ENCODE results near the gene MROH2A.

Gene MROH2A

DNA sequence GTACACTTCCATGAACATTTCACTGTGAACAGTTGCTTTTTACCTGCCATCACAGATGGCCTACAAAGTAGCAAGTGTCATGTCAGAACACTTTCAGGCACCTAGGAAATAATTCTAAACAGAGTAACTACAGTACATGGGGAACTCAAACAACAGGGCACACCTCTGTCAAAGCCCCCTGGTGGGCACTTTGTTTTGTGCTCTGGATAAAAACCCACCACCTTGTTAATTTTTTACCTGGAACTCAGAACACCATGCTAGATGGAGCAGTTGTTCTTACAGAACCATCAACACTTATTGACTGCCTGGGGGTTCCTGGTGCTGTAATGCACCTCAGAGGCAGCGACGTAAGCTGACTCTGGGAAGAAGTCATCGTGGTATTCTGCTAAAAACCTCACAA lies 87.7 kb downstream of the MROH2A start:
- DNase-seq, result no peak

DNA sequence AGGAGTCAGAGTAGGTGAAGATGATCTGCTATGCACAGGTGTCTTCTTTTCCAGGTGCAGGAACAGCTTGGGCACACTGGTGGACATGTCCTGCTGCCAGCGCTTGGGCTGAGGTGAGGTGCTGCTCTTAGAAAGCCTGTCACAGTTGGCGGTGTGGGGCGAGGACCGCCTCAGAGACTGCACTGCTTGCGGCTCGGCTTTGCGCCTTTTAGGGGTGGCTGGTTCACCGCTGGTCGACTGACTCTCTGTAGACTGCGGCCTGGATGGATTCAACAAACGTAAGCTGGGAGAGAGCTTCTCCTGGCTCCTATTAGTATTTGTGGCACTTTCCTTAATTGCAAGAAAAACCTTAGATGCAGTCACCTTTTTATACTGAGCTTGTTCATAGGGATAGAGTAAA lies 88.3 kb downstream of the MROH2A start:
- DNase-seq, result no peak

DNA sequence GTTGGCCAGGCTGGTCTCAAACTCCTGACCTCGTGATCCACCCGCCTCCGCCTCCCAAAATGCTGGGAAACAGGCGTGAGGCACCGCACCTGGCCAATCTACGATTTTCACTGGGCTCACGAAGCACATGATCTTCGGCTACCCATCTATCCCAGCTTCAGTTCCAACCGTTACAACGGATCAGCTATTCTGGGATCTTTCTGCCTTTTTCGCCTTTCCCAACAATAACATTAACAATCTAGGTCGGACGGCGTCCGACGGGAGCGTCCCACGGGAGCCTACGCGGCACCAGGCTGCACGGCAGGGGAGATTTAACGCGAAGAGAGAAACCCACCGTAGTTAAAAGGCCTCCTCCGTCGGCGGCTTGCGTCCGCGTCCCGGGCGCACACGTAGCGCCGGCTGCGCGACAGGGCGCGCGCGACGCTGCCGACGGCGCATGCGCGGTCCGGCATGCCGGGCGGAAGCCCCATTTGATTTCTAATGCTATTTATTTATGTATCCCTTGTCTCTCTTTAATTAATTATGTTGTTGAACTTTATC lies 89.9 kb downstream of the MROH2A start, which contains the start of gene MSL3B:
Gene MSL3B, minus strand, starts transcription at position 394 of the 540 bp plus-strand sequence.
- DNase-seq, result peak; percentile 48

DNA sequence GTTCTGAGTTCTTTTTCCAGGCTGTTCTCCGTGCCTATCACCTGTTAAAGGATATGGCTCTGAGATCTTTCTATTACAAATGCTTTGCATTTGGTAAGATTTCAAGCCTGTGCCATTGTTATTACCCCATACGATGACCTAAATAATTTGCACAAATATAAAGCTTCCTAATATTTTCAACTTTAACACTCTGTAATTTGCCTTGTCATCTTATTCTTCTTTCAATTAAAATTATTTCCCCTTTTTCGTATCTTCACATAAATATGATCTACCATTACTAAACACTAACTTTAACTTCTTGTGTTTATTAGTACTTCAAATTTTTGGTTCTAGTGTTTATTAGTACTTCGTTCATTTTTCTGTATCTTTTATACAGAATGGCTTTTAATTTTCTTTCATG lies 93.3 kb downstream of the MROH2A start:
- DNase-seq, result no peak

DNA sequence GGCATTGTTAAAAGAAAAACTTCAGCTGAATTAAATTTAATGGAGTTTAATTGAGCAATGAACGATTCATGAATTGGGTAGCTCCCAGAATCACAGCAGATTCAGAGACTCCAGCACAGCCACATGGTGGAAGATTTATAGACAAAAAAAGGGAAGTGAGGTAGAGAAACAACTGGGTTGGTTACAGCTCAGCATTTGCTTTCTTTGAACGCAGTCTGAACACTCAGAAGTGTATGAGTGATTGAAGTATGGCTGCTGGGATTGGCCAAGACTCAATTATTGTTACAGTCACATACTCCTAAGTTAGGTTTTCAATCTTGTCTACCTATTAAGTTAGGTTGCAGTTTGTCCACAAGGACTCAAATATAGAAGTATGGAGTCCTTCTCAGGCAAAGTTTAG lies 94.0 kb downstream of the MROH2A start:
- peak; percentile 90 for DNase-seq

DNA sequence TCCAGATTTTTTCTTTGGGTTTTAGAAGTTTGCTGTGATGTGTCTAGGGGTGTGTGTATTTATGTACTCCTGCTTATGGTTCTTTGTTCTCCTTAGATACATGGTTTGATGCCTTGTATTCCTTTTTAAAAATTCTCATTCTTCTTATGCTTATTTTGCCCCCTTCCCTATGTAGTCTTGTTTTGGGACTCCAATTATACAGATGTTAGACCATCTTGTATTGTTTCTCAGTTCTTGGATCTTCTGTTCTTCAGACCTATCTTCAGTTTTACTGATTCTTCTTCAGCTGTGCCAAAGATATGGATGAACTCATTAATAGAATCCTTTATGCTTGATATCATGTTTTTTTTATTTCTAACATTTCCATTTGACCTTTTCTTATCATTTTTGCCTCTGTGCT lies 104.2 kb downstream of the MROH2A start:
- DNase-seq, result no peak

Data from MV-4-11 (cell line).